Measurements from ENCODE around the gene L3MBTL1. TPM values are rescaled to one million over a fixed set of nuclear protein-coding genes. Genes with fewer than 3 reads are reported as not detected.
"Not testable (repeated sequence)": the region's sequence is repeated elsewhere in the genome, so short reads cannot be mapped to it uniquely, and the experiment has no call there.

L3MBTL1 gene
- total RNA-seq, 6 experiments from 2014 or later, result 1.2 to 3.2 (median 2.4) TPM

DNA sequence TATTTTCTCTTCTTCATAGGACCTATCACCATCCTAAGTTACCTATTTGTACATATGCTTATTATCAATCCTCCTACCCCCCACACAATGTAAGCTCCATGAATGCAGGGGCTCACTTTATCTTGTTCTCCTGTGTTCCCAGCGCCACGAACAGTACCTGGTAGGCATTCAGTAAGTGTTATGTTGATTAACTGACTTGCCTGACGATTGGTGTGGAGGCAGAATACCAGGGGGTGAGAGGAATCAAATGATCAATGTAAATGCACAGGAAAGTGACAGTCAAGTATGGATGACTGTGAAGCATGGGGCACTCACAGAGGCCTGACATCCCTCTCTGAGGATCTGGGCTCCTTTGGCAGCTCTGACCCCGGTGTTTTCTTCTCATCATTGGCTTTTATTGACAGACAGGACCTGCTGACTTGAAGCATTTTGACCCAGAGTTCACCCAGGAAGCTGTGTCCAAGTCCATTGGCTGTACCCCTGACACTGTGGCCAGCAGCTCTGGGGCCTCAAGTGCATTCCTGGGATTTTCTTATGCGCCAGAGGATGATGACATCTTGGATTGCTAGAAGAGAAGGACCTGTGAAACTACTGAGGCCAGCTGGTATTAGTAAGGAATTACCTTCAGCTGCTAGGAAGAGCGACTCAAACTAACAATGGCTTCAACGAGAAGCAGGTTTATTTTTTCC is 77.1 kb downstream of the L3MBTL1 start:
- ATAC-seq, result peak in 2 of 4 donors; percentile 14 to 48
- Histone ChIP-seq H3K4me3 (no peak overlapping the region), H3K27me3 (no peaks in the 10 kb centered on the region), H3K9me3 (no peaks in the 10 kb centered on the region), H3K4me1 (peaks cover 0 to 34% (median 4%) of the 10 kb centered on the region in 4 donors), H3K36me3 (peaks cover 0 to 68% (median 15%) of the 10 kb centered on the region in 4 donors), H3K27ac (no peak overlapping the region)
- no peak for DNase-seq
- WGBS (ENCODE audit: insufficient coverage, low coverage, low lambda C conversion rate, missing lambda C conversion rate), result 60% methylated on average over 5 of the region's 7 CpGs
- intact Hi-C loops (cut with DNase I), result no loop called here
- TF ChIP-seq CTCF (IDR thresholded peaks at IDR 0.05) (no peak), POLR2A (IDR thresholded peaks at IDR 0.05) (no peak)

GRCh38 chr20:43586641-43587040 is 79.1 kb downstream of the L3MBTL1 start:
- Histone ChIP-seq H3K27me3 (no peaks in the 10 kb centered on the region), H3K4me1 (peaks cover 0 to 47% (median 4%) of the 10 kb centered on the region in 4 donors), H3K27ac (no peak overlapping the region), H3K9me3 (no peaks in the 10 kb centered on the region), H3K4me3 (no peak overlapping the region), H3K36me3 (peaks cover 0 to 51% (median 9%) of the 10 kb centered on the region in 4 donors)
- intact Hi-C loops (cut with DNase I), result no loop called here
- TF ChIP-seq CTCF (IDR thresholded peaks at IDR 0.05) (no peak), POLR2A (IDR thresholded peaks at IDR 0.05) (no peak)
- no peak for DNase-seq
- 86% methylated on average over 7 of the region's 8 CpGs for WGBS (ENCODE audit: insufficient coverage, low coverage, low lambda C conversion rate, missing lambda C conversion rate)
- no peak for ATAC-seq

DNA sequence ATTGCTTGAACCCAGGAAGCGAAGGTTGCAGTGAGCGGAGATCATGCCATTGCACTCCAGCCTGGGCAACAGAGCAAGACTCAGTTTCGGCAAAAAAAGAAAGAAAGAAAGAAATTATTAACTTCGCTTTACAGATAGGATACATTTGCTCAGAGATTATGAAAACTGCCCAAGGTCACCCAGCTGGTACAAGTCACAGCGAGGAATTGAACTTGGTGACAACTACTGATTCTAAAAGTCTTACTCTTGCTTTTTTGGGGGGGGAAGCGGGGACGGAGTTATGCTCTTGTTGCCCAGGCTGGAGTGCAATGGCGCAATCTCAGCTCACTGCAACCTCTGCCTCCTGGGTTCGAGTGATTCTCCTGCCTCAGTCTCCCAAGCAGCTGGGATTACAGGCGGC is 81.0 kb downstream of the L3MBTL1 start:
- H3K27ac ChIP-seq; H3K9me3 ChIP-seq; intact Hi-C loops (cut with DNase I); ATAC-seq; DNase-seq; H3K4me3 ChIP-seq; H3K27me3 ChIP-seq: not testable (repeated sequence)
- peaks cover 0 to 50% (median 2%) of the 10 kb centered on the region in 4 donors for H3K4me1 ChIP-seq
- H3K36me3 ChIP-seq, result peaks cover 0 to 33% (median 9%) of the 10 kb centered on the region in 4 donors
- WGBS (ENCODE audit: insufficient coverage, low coverage, low lambda C conversion rate, missing lambda C conversion rate), result 69% methylated on average over 7 of the region's 10 CpGs

- intact Hi-C loops (cut with DNase I), result no loop called here
- 23% methylated on average over 6 of the region's 9 CpGs for WGBS (ENCODE audit: insufficient coverage, low coverage, low lambda C conversion rate, missing lambda C conversion rate)
- ATAC-seq (peak; percentile 9 to 28 (median 11)), DNase-seq (peak in 1 of 3 donors; percentile 50)
- Histone ChIP-seq H3K27ac (peak overlapping the region; percentile 75 to 80 (median 79)), H3K4me1 (peaks cover 0 to 38% (median 0%) of the 10 kb centered on the region in 4 donors), H3K9me3 (no peaks in the 10 kb centered on the region), H3K4me3 (peak overlapping the region; percentile 64 to 82 (median 68)), H3K27me3 (no peaks in the 10 kb centered on the region), H3K36me3 (peaks cover 0 to 23% (median 4%) of the 10 kb centered on the region in 4 donors)
- TF ChIP-seq CTCF (IDR thresholded peaks at IDR 0.05) (no peak), POLR2A (IDR thresholded peaks at IDR 0.05) (no peak)
Observed at GRCh38 chr20:43590036-43590391, 82.5 kb downstream of the L3MBTL1 start.

Measured in right lobe of liver (tissue), 6 donors.